ENCODE results near the gene ACTR6. TPM values are rescaled to one million over a fixed set of nuclear protein-coding genes. Genes with fewer than 3 reads are reported as not detected.

The ACTR6 gene
- total and polyA plus RNA-seq, 9 donors, result 13.4 to 28.0 (median 19.8) TPM

- WGBS, 3 donors, result 92 to 96% (median 94%) methylated on average over 4 of the region's 4 CpGs
- DNase-seq, result no peak
- H3K4me3 ChIP-seq, result no peak overlapping the region
- no peaks in the 10 kb centered on the region for H3K9me3 ChIP-seq
- peaks cover 2% of the 10 kb centered on the region for H3K4me1 ChIP-seq (ENCODE audit: insufficient read depth)
- intact Hi-C loops (cut with DNase I), result no loop called here
- no peak for TF ChIP-seq POLR2A (IDR thresholded peaks at IDR 0.05)
- no peak for TF ChIP-seq EP300 (IDR thresholded peaks at IDR 0.05)
- no peak for TF ChIP-seq CTCF (IDR thresholded peaks at IDR 0.05)
- no peak overlapping the region for H3K27ac ChIP-seq
- no peaks in the 10 kb centered on the region for H3K36me3 ChIP-seq
- no peaks in the 10 kb centered on the region for H3K27me3 ChIP-seq
Observed at GRCh38 chr12:100168562-100168961, 32.1 kb upstream of the ACTR6 start.

GRCh38 chr12:100169345-100169744 lies 31.3 kb upstream of the ACTR6 start:
- H3K36me3 ChIP-seq, result no peaks in the 10 kb centered on the region
- WGBS, 3 donors, result 96 to 99% (median 97%) methylated on average over 9 of the region's 9 CpGs
- H3K9me3 ChIP-seq, result no peaks in the 10 kb centered on the region
- DNase-seq, result no peak
- H3K4me1 ChIP-seq (ENCODE audit: insufficient read depth), result no peaks in the 10 kb centered on the region
- no peak for TF ChIP-seq CTCF (IDR thresholded peaks at IDR 0.05)
- no peak for TF ChIP-seq EP300 (IDR thresholded peaks at IDR 0.05)
- TF ChIP-seq POLR2A (IDR thresholded peaks at IDR 0.05), result no peak
- H3K27me3 ChIP-seq, result no peaks in the 10 kb centered on the region
- intact Hi-C loops (cut with DNase I), result no loop called here
- H3K27ac ChIP-seq, result no peak overlapping the region
- no peak overlapping the region for H3K4me3 ChIP-seq

GRCh38 chr12:100170313-100170858 lies 30.2 kb upstream of the ACTR6 start:
- Histone ChIP-seq H3K27ac (no peak overlapping the region), H3K36me3 (no peaks in the 10 kb centered on the region), H3K9me3 (no peaks in the 10 kb centered on the region), H3K4me1 (ENCODE audit: insufficient read depth) (no peaks in the 10 kb centered on the region), H3K27me3 (no peaks in the 10 kb centered on the region), H3K4me3 (no peak overlapping the region)
- WGBS, 3 donors, result 45 to 57% (median 47%) methylated on average over 7 of the region's 7 CpGs
- DNase-seq, result no peak
- intact Hi-C loops (cut with DNase I), result no loop called here
- TF ChIP-seq POLR2A (IDR thresholded peaks at IDR 0.05) (no peak), CTCF (IDR thresholded peaks at IDR 0.05) (no peak), EP300 (IDR thresholded peaks at IDR 0.05) (no peak)

DNA sequence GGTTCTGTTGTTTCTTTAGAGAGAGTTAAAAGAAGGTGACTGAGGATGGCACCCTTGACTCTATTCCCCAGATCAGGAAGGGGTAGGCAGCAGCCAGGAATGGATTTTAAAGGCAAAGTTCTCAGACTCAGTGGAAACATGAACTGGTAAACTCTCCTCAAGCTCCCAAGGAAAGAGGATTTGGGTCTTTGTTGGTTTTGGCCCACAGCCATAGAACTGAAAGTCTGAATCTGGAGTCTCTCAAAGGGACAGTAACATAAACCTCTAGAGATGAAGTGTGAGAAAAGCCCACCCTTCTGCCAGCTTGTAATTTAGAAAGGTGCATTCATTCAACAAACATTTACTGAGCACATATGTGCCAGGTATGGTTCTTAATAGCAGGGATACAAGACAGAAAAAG lies 29.4 kb upstream of the ACTR6 start:
- no peak overlapping the region for H3K27ac ChIP-seq
- no peak overlapping the region for H3K4me3 ChIP-seq
- TF ChIP-seq EP300 (IDR thresholded peaks at IDR 0.05), result no peak
- TF ChIP-seq POLR2A (IDR thresholded peaks at IDR 0.05), result no peak
- no peak for TF ChIP-seq CTCF (IDR thresholded peaks at IDR 0.05)
- no peaks in the 10 kb centered on the region for H3K9me3 ChIP-seq
- no peaks in the 10 kb centered on the region for H3K4me1 ChIP-seq (ENCODE audit: insufficient read depth)
- no peak for DNase-seq
- intact Hi-C loops (cut with DNase I), result no loop called here
- no peaks in the 10 kb centered on the region for H3K27me3 ChIP-seq
- no peaks in the 10 kb centered on the region for H3K36me3 ChIP-seq
